Peyer's patch (tissue), 4 donors: ENCODE data around the gene CDRT4. TPM values are rescaled to one million over a fixed set of nuclear protein-coding genes. Genes with fewer than 3 reads are reported as not detected.

Experiments
- DNase-seq, 3 donors: peaks; one replicate each; pipeline ENCODE4 v3.0.0-alpha.2; 2017 to 2019
- H3K27ac ChIP-seq, 4 donors: fragments of 200-600 bp; sonication (generic); one replicate each; pipeline ENCODE4 v1.5.1; 2016 to 2019
- H3K27me3 ChIP-seq, 2 donors: fragments of 200-600 bp; sonication (generic); one replicate each; pipeline ENCODE4 v1.5.1; 2019
- H3K36me3 ChIP-seq, 3 donors: fragments of 200-600 bp; sonication (generic); one replicate each; pipeline ENCODE4 v1.5.1; 2016 to 2019
- H3K4me1 ChIP-seq, 4 donors: fragments of 200-600 bp; sonication (generic); one replicate each; pipeline ENCODE4 v1.5.1; 2016 to 2019
- H3K4me3 ChIP-seq, 4 donors: fragments of 200-600 bp; sonication (generic); 1 replicate in 3 of 4; 2 replicates in 1 of 4; pipeline ENCODE4 v1.5.1; 2016 to 2019; ENCODE audit warnings: mild to moderate bottlenecking in 1 of 4
- H3K9me3 ChIP-seq, 4 donors: fragments of 200-600 bp; sonication (generic); one replicate each; pipeline ENCODE4 v1.5.1; 2016 to 2019; ENCODE audit warnings: mild to moderate bottlenecking in 1 of 4
- CTCF ChIP-seq, 6 experiments: fragments of 450-650 bp in 4 of 6; fragments of 200-600 bp in 2 of 6; sonication (generic) in 1 of 6; IDR thresholded peaks; one replicate each; pipeline ENCODE4 v1.5.1; 2017 to 2019; ENCODE audit warnings: antibody characterized with exemption in 6 of 6, mild to moderate bottlenecking in 3 of 6, moderate library complexity in 1 of 6
- POLR2A ChIP-seq, 2 donors: fragments of 450-650 bp; IDR thresholded peaks; one replicate each; pipeline ENCODE4 v1.5.1; 2017; ENCODE audit warnings: antibody characterized with exemption in 2 of 2, mild to moderate bottlenecking in 2 of 2, moderate library complexity in 2 of 2
- total RNA-seq, 4 donors: library from RNA; depleted of rRNA; stranded (reverse); fragments of >200 nt; gene quantifications; one replicate each; pipeline ENCODE4 v1.1.0, GENCODE V29; 2016

The CDRT4 gene
- total RNA-seq, 4 donors from 2014 or later, result 17.9 to 28.5 (median 26.4) TPM; not detected in 1

- no peaks in the 10 kb centered on the region for H3K36me3 ChIP-seq
- no peak for DNase-seq
- H3K9me3 ChIP-seq, result no peaks in the 10 kb centered on the region
- H3K27me3 ChIP-seq, result no peaks in the 10 kb centered on the region
- H3K4me3 ChIP-seq, result no peak overlapping the region
- H3K27ac ChIP-seq, result no peak overlapping the region
- TF ChIP-seq CTCF (IDR thresholded peaks at IDR 0.05) (no peak), POLR2A (IDR thresholded peaks at IDR 0.05) (no peak)
- H3K4me1 ChIP-seq, result peaks cover 0 to 34% (median 0%) of the 10 kb centered on the region in 4 donors
These were observed 8.4 kb upstream of the CDRT4 start for GRCh38 chr17:15475631-15476354.

- Histone ChIP-seq H3K27me3 (no peaks in the 10 kb centered on the region), H3K36me3 (no peaks in the 10 kb centered on the region), H3K4me1 (peaks cover 0 to 41% (median 0%) of the 10 kb centered on the region in 4 donors), H3K27ac (peak overlapping the region in 3 of 4 donors; percentile 41 to 74 (median 56)), H3K4me3 (no peak overlapping the region), H3K9me3 (no peaks in the 10 kb centered on the region)
- TF ChIP-seq CTCF (IDR thresholded peaks at IDR 0.05), result no peak
- no peak for TF ChIP-seq POLR2A (IDR thresholded peaks at IDR 0.05)
- no peak for DNase-seq
These were observed 5.5 kb upstream of the CDRT4 start for GRCh38 chr17:15472891-15473290.

GRCh38 chr17:15470536-15470935, 3.1 kb upstream of the CDRT4 start:
- H3K36me3 ChIP-seq, result no peaks in the 10 kb centered on the region
- no peaks in the 10 kb centered on the region for H3K27me3 ChIP-seq
- H3K27ac ChIP-seq, result peak overlapping the region in 1 of 4 donors; percentile 4
- no peak overlapping the region for H3K4me3 ChIP-seq
- TF ChIP-seq CTCF (IDR thresholded peaks at IDR 0.05), result no peak
- TF ChIP-seq POLR2A (IDR thresholded peaks at IDR 0.05), result no peak
- no peak for DNase-seq
- H3K4me1 ChIP-seq, result peaks cover 0 to 41% (median 0%) of the 10 kb centered on the region in 4 donors
- H3K9me3 ChIP-seq, result no peaks in the 10 kb centered on the region

- no peaks in the 10 kb centered on the region for H3K36me3 ChIP-seq
- no peak for DNase-seq
- no peaks in the 10 kb centered on the region for H3K9me3 ChIP-seq
- peaks cover 0 to 41% (median 0%) of the 10 kb centered on the region in 4 donors for H3K4me1 ChIP-seq
- H3K27me3 ChIP-seq, result no peaks in the 10 kb centered on the region
- H3K4me3 ChIP-seq, result no peak overlapping the region
- peak overlapping the region in 1 of 4 donors; percentile 80 for H3K27ac ChIP-seq
- TF ChIP-seq POLR2A (IDR thresholded peaks at IDR 0.05) (no peak), CTCF (IDR thresholded peaks at IDR 0.05) (no peak)
These were observed 1.8 kb upstream of the CDRT4 start for GRCh38 chr17:15469260-15469659.

GRCh38 chr17:15468126-15468525, 705 bp upstream of the CDRT4 start:
- TF ChIP-seq POLR2A (IDR thresholded peaks at IDR 0.05) (peak in 1 of 2 donors; percentile 17), CTCF (IDR thresholded peaks at IDR 0.05) (no peak)
- Histone ChIP-seq H3K36me3 (no peaks in the 10 kb centered on the region), H3K27me3 (no peaks in the 10 kb centered on the region), H3K4me3 (no peak overlapping the region), H3K9me3 (no peaks in the 10 kb centered on the region), H3K4me1 (peaks cover 0 to 44% (median 0%) of the 10 kb centered on the region in 4 donors), H3K27ac (peak overlapping the region in 3 of 4 donors; percentile 6 to 80 (median 67))
- peak in 2 of 3 donors; percentile 70 to 71 for DNase-seq
